Measurements from ENCODE around the gene ZSWIM4.
"Not testable (repeated sequence)": the region's sequence is repeated elsewhere in the genome, so short reads cannot be mapped to it uniquely, and the experiment has no call there.

ZSWIM4 gene

GRCh38 chr19:13848798-13849676 lies 53.8 kb downstream of the ZSWIM4 start:
- DNase-seq (ENCODE audit: low read depth in 3 of 3, low spot score in 1 of 3) = no peak

GRCh38 chr19:13849991-13850909 lies 55.0 kb downstream of the ZSWIM4 start:
- DNase-seq (ENCODE audit: low read depth in 3 of 3, low spot score in 1 of 3) = peak in 1 of 3 donors; percentile 50

GRCh38 chr19:13850910-13851733 lies 55.9 kb downstream of the ZSWIM4 start:
- peak in 1 of 3 donors; percentile 50 for DNase-seq (ENCODE audit: low read depth in 3 of 3, low spot score in 1 of 3)

- DNase-seq (ENCODE audit: low read depth in 3 of 3, low spot score in 1 of 3) = not testable (repeated sequence)
Measured at GRCh38 chr19:13851734-13852114, 56.5 kb downstream of the ZSWIM4 start.

- DNase-seq (ENCODE audit: low read depth in 3 of 3, low spot score in 1 of 3) = not testable (repeated sequence)
Measured at GRCh38 chr19:13852171-13852707, 57.0 kb downstream of the ZSWIM4 start.

GRCh38 chr19:13856497-13856896 lies 61.3 kb downstream of the ZSWIM4 start:
- no peak for DNase-seq (ENCODE audit: low read depth in 3 of 3, low spot score in 1 of 3)

GRCh38 chr19:13859361-13859880 lies 64.2 kb downstream of the ZSWIM4 start:
- no peak for DNase-seq (ENCODE audit: low read depth in 3 of 3, low spot score in 1 of 3)

- no peak for DNase-seq (ENCODE audit: low read depth in 3 of 3, low spot score in 1 of 3)
Measured at GRCh38 chr19:13860679-13861391, 65.6 kb downstream of the ZSWIM4 start.

GRCh38 chr19:13861392-13861713 lies 66.1 kb downstream of the ZSWIM4 start:
- no peak for DNase-seq (ENCODE audit: low read depth in 3 of 3, low spot score in 1 of 3)

GRCh38 chr19:13861714-13862531 lies 66.7 kb downstream of the ZSWIM4 start:
- DNase-seq (ENCODE audit: low read depth in 3 of 3, low spot score in 1 of 3) = peak; percentile 76 to 85 (median 78)

- no peak for DNase-seq (ENCODE audit: low read depth in 3 of 3, low spot score in 1 of 3)
Measured at GRCh38 chr19:13864046-13864666, 68.9 kb downstream of the ZSWIM4 start.

GRCh38 chr19:13864667-13865570 lies 69.7 kb downstream of the ZSWIM4 start:
- no peak for DNase-seq (ENCODE audit: low read depth in 3 of 3, low spot score in 1 of 3)

GRCh38 chr19:13865571-13866462 lies 70.6 kb downstream of the ZSWIM4 start:
- no peak for DNase-seq (ENCODE audit: low read depth in 3 of 3, low spot score in 1 of 3)

GRCh38 chr19:13866463-13867046 lies 71.3 kb downstream of the ZSWIM4 start:
- no peak for DNase-seq (ENCODE audit: low read depth in 3 of 3, low spot score in 1 of 3)

- DNase-seq (ENCODE audit: low read depth in 3 of 3, low spot score in 1 of 3) = no peak
Measured at GRCh38 chr19:13868663-13869062, 73.4 kb downstream of the ZSWIM4 start.

- no peak for DNase-seq (ENCODE audit: low read depth in 3 of 3, low spot score in 1 of 3)
Measured at GRCh38 chr19:13869281-13869680, 74.0 kb downstream of the ZSWIM4 start.

All from stimulated activated CD4-positive, alpha-beta T cell treated with anti-CD3 and anti-CD28 coated beads, TNF-alpha, amount 100 ng/mL, for 1 hour (primary cell).